GM18861 (cell line): Measurements from ENCODE around the gene UBL5.
A peak's percentile ranks its signal among the peaks of the same experiment; 100 is the strongest.
"Not testable (repeated sequence)": the region's sequence is repeated elsewhere in the genome, so short reads cannot be mapped to it uniquely, and the experiment has no call there.

ENCODE experiments used
- ATAC-seq: cut with Tn5 transposase; IDR thresholded peaks from one replicate; pipeline ENCODE4 v1.9.1; 2021; ENCODE audit not compliant: unreplicated experiment

Gene UBL5

DNA sequence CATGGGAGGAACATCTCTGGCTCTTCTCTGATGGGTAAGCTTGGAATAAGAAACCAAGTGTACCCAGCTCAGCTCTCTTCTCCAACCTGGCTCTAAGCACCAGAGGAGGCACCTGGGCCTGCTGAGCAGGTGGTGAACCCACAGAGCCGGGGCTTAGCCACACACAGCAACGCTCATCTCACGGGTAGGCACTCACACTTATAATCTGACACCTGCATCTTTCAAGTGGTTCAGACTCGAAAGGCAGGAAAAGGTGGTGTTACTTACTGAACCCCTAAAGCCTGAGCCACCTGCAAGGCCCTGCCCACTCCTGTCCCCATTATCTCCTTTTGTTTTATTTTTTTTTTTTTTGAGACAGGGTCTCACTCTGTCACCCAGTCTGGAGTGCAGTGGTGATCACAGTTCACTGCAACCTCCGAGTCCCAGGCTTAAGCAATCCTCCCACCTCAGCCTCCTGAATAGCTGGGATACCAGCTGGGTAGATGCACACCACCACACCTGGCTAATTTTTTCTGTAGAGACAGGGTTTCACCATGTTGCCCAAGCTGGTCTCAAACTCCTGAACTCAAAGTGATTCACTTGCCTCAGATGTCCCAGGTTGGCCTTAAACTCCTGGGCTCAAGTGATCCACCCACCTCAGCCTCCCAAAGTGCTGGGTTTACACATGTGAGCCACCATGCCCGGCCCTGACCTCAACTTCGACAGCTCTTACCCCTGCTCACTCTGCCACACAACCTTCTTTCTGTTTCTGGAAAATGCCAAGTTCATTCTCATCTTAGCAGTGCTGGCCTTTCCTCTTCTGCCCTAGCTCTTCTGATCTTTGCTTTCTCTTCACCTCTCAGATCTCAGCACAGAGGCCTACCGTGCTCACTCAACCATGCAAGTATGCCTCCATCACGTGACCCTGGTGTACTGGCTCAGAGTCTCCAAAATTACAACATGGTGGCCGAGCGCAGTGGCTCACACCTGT lies 18.6 kb upstream of the UBL5 start:
- no peak for ATAC-seq

DNA sequence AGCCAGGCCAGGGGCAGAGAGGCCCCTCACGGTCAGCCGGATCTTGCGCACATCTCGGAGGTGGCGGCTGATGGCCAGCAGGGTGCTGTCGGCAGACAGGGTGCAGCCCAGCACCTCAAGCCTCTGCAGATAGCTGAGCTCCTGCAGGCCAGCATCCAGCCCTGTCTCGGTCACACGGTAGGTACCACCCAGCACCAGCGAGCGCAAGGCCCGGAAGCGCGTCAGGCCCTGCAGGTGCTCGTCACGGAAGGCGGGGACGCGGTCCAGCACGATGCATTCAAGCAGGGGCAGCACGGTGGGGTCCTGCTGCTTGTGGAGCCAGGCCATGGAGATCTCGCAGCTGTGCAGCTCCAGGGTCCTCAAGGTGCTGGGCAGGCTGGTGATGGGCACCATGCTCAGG lies 16.6 kb upstream of the UBL5 start:
- ATAC-seq, result no peak

DNA sequence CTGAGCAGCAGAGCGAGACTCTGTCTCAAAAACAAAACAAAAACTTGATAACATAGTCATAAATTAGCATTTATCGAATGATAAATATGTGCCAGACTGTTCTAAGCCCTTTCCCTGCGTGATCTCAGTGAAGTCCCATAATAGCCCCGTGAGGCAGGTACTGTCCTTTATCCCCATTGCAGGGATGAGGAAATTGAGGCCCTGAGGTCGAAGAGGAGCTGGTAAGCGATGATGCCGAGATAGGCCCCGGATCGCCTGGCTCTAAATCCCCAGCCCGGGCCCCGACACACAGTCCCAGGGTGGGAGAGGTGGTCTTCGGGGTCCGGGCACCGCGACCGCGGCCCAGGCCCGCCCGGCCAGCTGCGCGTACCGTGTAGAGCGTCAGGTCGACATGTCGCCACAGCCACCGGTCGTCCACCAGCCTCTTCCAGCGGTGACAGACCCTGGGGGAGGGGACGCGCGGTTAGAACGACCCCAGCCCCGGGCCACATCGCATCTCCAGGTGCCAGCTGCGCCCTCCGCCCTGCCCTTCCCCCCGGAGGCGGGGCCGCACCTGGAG lies 9.5 kb upstream of the UBL5 start:
- no peak for ATAC-seq

GRCh38 chr19:9818734-9819595 lies 8.8 kb upstream of the UBL5 start, which contains the start of gene FBXL12:
FBXL12 (minus strand) TSS chr19:9819079; CDS start chr19:9818813, 266 bp downstream.
- ATAC-seq, result peak; percentile 70

- no peak for ATAC-seq
Observed at GRCh38 chr19:9819596-9819909, 8.2 kb upstream of the UBL5 start.

DNA sequence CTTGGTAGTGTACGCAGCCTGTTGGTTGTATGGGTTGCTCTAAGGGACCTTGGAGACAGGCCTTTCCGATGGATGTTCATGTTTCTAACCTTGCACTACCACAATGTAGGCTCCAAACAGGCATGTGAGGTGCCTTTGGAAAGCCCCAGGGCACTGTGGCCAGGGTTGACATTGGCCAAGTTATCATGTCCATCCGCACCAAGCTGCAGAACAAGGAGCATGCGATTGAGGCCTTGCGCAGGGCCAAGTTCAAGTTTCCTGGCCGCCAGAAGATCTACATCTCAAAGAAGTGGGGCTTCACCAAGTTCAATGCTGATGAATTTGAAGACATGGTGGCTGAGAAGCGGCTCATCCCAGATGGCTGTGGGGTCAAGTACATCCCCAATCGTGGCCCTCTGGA lies 7.7 kb upstream of the UBL5 start:
- not testable (repeated sequence) for ATAC-seq

- no peak for ATAC-seq
Observed at GRCh38 chr19:9823816-9824215, 3.9 kb upstream of the UBL5 start.

GRCh38 chr19:9828551-9829063 lies 889 bp downstream of the UBL5 start:
- no peak for ATAC-seq

DNA sequence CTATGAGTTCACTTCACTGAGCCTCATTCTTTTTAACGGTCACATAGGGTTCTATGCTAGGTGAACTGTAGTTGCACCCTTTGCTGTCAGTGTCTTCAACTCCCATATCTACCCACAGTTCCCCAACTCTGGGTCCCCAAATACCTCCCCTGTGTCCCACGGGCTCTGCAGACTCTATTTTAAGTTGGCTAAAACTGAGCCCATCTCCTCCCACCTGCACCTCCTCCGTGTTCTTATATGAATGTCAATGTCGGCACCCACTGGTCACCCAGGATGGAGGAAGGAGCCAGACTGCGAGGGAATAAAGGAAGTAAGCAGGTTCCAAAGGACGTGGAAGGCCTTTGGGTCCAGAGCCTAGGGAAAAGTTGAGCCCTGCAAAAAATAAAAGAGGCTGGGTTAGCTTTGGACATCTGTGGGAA lies 6.6 kb downstream of the UBL5 start:
- no peak for ATAC-seq

- peak; percentile 90 for ATAC-seq
Observed at GRCh38 chr19:9834726-9835506, 7.2 kb downstream of the UBL5 start, which contains the start of gene PIN1. PIN1 (plus strand) TSS chr19:9835318; CDS start chr19:9835345, 27 bp downstream.

GRCh38 chr19:9835507-9835949 lies 7.8 kb downstream of the UBL5 start:
- peak; percentile 11 for ATAC-seq

DNA sequence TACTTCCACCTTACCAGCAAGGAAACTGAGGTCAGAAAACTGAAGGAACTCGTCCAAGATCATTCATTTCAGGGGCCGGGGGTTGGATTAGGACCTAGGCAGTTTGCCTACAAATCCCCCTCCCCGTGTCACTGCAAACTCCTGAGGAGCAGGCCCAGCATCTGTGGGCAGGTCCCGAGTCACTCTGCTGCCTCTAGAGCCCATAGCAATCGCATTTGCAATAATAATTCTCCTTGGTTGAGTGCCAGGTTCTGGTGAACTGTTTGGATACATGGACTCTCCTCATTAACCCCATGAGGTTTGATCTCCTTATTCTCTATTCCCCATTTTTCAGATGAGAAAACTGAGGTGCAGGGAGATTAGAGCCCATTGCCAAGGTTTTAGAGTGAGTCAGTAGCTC lies 8.3 kb downstream of the UBL5 start:
- ATAC-seq, result no peak

- no peak for ATAC-seq
Observed at GRCh38 chr19:9838324-9838723, 10.6 kb downstream of the UBL5 start.

DNA sequence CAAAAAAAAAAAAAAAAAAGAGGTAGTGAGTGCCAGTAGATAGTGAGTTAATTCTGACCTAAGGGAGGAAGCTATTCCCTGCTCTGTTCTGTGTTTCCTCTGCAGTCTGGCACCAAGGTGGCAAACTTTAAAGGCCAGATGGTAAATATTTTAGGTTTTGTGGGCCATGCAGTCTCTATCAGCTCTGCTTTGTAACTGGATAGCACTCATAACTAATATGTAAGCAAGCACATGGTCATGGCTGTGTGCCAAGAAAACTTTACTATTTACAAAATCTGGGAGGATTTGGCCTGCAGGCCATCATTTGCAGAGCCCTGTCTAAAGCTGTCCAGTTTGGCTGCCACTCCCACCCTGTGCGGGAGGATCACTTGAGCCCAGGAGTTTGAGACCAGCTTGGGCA lies 11.7 kb downstream of the UBL5 start:
- ATAC-seq, result no peak

GRCh38 chr19:9842834-9843625 lies 15.3 kb downstream of the UBL5 start:
- ATAC-seq, result no peak

- not testable (repeated sequence) for ATAC-seq
Observed at GRCh38 chr19:9843626-9844273, 16.0 kb downstream of the UBL5 start.

- ATAC-seq, result no peak
Observed at GRCh38 chr19:9847087-9847671, 19.5 kb downstream of the UBL5 start.

DNA sequence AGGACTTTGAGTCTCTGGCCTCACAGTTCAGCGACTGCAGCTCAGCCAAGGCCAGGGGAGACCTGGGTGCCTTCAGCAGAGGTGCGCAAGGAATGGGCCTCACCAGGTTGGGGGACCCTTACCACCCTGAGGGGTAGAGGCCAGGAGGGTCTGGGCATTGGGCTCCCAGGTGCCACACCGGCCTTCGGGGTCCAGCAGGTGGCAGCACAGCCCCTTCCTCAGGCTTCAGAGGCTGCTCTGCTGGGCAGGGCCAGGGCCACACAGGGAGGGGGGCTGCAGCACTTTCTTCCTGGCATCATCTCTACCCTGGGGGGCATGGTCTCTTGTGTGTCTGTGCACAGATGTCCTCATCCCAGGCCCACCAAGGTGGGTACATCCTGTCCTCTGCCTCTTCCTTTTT lies 20.3 kb downstream of the UBL5 start:
- no peak for ATAC-seq

DNA sequence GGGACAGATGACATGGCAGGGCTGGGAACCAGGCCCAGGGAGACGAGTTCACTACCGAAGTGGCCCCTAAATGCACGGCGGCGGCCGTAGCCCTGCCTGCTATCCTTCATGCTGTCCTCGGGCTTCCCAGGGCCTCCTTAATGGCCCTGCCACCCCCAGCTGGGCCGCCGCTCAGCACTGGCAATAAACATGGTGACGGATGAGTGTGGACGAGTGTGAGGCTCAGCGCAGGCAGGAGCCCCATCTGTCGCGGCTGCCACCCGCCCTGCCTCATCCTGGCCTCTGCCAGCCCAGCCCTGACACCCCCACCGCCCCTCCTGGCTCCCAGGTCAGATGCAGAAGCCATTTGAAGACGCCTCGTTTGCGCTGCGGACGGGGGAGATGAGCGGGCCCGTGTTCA lies 21.0 kb downstream of the UBL5 start:
- no peak for ATAC-seq
